HG02885 (cell line): ENCODE measurements around the gene SAP30BP.

Experiments
- ATAC-seq: cut with Tn5 transposase; IDR thresholded peaks from one replicate; pipeline ENCODE4 v1.9.1; 2021; ENCODE audit warnings: mild to moderate bottlenecking; ENCODE audit not compliant: unreplicated experiment, poor library complexity

The SAP30BP gene

GRCh38 chr17:75753514-75754377 is 86.6 kb downstream of the SAP30BP start:
- ATAC-seq, result peak; percentile 74

GRCh38 chr17:75754378-75755204 is 87.5 kb downstream of the SAP30BP start:
- no peak for ATAC-seq

DNA sequence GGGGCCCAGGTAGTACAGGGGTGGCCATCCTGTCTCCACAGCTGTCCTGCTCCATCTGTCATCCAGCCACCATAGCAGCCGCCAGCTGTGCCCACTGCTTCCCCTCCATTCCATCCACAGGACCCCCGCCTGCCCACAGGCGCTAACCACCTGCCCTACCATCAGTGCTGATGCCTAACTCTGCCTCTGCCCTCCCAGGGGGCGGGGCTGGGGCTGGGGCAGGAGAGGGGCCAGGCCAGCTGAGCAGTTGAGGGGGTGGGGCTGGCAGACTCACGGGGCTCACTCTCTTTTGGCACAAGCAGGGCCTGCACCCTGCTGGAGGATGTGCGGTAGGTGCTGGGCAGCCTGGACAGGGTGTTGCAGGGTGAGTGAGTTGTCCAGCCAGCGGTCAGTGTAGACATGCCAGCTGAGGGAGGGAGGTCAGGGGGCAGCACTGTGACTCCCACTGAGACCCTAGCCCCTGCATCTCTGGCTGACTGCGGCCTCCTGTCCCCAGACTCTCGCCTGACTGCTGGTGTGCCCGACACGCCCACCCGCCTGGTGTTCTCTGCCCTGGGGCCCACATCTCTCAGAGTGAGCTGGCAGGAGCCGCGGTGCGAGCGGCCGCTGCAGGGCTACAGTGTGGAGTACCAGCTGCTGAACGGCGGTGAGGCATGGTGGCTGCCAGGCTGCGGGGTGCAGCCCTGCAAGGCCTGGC is 88.2 kb downstream of the SAP30BP start:
- ATAC-seq, result no peak

- no peak for ATAC-seq
These were observed 88.9 kb downstream of the SAP30BP start for GRCh38 chr17:75755990-75756389.

- no peak for ATAC-seq
These were observed 89.4 kb downstream of the SAP30BP start for GRCh38 chr17:75756451-75757085.

DNA sequence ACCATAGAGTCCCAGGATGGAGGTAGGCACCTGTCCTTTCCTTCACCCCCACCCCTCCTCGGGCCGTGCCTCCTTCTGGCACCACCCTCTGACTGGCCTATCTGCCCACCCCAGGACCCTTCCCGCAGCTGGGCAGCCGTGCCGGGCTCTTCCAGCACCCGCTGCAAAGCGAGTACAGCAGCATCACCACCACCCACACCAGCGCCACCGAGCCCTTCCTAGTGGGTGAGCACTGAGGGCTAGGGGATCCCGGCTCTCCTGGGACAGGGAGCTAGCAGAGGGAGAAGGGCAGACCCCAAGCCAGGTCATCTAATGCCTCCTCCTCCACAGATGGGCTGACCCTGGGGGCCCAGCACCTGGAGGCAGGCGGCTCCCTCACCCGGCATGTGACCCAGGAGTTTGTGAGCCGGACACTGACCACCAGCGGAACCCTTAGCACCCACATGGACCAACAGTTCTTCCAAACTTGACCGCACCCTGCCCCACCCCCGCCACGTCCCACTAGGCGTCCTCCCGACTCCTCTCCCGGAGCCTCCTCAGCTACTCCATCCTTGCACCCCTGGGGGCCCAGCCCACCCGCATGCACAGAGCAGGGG is 90.0 kb downstream of the SAP30BP start:
- no peak for ATAC-seq
